ENCODE results near the gene HOXB8. TPM values are rescaled to one million over a fixed set of nuclear protein-coding genes. Genes with fewer than 3 reads are reported as not detected.
A peak's percentile ranks its signal among the peaks of the same experiment; 100 is the strongest.

Gene HOXB8
- total and polyA plus RNA-seq, 10 of the 15 experiments (the other 5 are each of a cell fraction or from before 2014, with no cell fraction given) = 0.21 TPM; not detected in 9

DNA sequence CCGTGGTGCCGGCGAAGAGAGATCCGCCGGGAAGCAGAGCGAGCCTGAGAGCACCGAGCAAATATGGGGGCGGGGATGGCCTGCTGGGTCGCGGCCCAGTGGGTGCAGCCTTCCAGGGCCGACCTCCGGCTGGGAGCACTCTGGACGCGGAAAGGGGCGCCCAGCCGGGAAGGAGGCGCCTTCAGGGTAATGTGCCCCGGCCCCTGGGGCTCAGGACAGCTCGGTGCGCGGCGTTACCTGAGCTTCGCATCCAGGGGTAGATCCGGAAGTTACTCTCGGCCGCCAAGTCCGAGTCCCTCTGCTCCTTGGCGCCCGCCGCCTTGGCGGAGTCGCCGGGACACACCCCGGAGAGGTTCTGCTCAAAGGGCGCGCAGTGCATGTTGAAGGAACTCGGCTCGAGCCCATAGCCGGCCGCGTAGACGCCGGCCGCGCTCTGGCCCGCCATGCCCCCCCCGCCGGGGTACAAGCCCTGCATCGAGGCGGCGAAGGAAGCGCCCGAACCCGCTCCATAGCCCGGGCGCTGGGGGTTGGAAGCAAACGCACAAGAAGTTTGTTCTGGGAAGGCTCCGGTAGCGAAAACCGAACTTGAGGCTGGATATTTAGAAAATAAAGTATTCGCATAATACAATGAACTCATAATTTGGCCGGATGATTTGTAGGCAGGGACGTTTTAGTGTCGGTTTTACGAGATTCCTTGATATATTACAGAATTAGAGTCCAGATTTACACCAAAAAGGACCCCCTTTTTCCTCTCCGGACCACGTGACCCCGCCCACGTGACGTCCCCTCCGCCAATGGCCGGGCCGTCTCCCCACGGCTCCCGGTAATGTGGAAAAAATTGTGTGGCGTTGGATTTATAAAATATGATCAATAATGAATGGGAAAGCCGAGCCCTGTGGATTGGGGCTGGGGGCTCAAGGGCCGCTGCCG, 4.5 kb downstream of the HOXB8 start, which contains the start of gene HOXB7 (continued):
- TF ChIP-seq YY1 (IDR thresholded peaks at IDR 0.05; ENCODE audit: low read depth, low read length) (no peak; the same call in none of the 2 replicates), NFYA (IDR thresholded peaks at IDR 0.05; ENCODE audit: borderline replicate concordance, low read depth, low read length) (no peak), JUND (IDR thresholded peaks at IDR 0.05; ENCODE audit: low read depth, low read length) (no peak), RAD51 (IDR thresholded peaks at IDR 0.05) (peak; percentile 100), RFX5 (IDR thresholded peaks at IDR 0.05; ENCODE audit: low read depth, low read length) (no peak), NFXL1 (IDR thresholded peaks at IDR 0.05; ENCODE audit: borderline replicate concordance) (no peak), MTA2 (IDR thresholded peaks at IDR 0.05; ENCODE audit: low read depth) (no peak), YBX1 (IDR thresholded peaks at IDR 0.05) (no peak), SMAD5 (IDR thresholded peaks at IDR 0.05; ENCODE audit: low read depth) (no peak), ZNF217 (IDR thresholded peaks at IDR 0.05) (no peak), BMI1 (IDR thresholded peaks at IDR 0.05; ENCODE audit: borderline replicate concordance) (no peak; the same call in 1 of the 2 replicates), MYC (IDR thresholded peaks at IDR 0.05; ENCODE audit: insufficient read depth, insufficient read length, insufficient replicate concordance, low read length, severe bottlenecking) (no peak), CEBPB (IDR thresholded peaks at IDR 0.05; ENCODE audit: borderline replicate concordance in 1 of 2, low read depth in 2 of 2, low read length in 2 of 2) (no peak)
- TF ChIP-seq, protein P1, sequence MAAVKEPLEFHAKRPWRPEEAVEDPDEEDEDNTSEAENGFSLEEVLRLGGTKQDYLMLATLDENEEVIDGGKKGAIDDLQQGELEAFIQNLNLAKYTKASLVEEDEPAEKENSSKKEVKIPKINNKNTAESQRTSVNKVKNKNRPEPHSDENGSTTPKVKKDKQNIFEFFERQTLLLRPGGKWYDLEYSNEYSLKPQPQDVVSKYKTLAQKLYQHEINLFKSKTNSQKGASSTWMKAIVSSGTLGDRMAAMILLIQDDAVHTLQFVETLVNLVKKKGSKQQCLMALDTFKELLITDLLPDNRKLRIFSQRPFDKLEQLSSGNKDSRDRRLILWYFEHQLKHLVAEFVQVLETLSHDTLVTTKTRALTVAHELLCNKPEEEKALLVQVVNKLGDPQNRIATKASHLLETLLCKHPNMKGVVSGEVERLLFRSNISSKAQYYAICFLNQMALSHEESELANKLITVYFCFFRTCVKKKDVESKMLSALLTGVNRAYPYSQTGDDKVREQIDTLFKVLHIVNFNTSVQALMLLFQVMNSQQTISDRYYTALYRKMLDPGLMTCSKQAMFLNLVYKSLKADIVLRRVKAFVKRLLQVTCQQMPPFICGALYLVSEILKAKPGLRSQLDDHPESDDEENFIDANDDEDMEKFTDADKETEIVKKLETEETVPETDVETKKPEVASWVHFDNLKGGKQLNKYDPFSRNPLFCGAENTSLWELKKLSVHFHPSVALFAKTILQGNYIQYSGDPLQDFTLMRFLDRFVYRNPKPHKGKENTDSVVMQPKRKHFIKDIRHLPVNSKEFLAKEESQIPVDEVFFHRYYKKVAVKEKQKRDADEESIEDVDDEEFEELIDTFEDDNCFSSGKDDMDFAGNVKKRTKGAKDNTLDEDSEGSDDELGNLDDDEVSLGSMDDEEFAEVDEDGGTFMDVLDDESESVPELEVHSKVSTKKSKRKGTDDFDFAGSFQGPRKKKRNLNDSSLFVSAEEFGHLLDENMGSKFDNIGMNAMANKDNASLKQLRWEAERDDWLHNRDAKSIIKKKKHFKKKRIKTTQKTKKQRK (IDR thresholded peaks at IDR 0.05; ENCODE audit: low read depth, low read length) = no peak
- TF ChIP-seq, protein P2, sequence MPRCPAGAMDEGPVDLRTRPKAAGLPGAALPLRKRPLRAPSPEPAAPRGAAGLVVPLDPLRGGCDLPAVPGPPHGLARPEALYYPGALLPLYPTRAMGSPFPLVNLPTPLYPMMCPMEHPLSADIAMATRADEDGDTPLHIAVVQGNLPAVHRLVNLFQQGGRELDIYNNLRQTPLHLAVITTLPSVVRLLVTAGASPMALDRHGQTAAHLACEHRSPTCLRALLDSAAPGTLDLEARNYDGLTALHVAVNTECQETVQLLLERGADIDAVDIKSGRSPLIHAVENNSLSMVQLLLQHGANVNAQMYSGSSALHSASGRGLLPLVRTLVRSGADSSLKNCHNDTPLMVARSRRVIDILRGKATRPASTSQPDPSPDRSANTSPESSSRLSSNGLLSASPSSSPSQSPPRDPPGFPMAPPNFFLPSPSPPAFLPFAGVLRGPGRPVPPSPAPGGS (IDR thresholded peaks at IDR 0.05; ENCODE audit: borderline replicate concordance, insufficient read depth, low read depth, low read length, poor library complexity, severe bottlenecking) = no peak
- TF ChIP-seq, protein P3, sequence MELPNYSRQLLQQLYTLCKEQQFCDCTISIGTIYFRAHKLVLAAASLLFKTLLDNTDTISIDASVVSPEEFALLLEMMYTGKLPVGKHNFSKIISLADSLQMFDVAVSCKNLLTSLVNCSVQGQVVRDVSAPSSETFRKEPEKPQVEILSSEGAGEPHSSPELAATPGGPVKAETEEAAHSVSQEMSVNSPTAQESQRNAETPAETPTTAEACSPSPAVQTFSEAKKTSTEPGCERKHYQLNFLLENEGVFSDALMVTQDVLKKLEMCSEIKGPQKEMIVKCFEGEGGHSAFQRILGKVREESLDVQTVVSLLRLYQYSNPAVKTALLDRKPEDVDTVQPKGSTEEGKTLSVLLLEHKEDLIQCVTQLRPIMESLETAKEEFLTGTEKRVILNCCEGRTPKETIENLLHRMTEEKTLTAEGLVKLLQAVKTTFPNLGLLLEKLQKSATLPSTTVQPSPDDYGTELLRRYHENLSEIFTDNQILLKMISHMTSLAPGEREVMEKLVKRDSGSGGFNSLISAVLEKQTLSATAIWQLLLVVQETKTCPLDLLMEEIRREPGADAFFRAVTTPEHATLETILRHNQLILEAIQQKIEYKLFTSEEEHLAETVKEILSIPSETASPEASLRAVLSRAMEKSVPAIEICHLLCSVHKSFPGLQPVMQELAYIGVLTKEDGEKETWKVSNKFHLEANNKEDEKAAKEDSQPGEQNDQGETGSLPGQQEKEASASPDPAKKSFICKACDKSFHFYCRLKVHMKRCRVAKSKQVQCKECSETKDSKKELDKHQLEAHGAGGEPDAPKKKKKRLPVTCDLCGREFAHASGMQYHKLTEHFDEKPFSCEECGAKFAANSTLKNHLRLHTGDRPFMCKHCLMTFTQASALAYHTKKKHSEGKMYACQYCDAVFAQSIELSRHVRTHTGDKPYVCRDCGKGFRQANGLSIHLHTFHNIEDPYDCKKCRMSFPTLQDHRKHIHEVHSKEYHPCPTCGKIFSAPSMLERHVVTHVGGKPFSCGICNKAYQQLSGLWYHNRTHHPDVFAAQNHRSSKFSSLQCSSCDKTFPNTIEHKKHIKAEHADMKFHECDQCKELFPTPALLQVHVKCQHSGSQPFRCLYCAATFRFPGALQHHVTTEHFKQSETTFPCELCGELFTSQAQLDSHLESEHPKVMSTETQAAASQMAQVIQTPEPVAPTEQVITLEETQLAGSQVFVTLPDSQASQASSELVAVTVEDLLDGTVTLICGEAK (IDR thresholded peaks at IDR 0.05; ENCODE audit: borderline replicate concordance) = peak; percentile 49; the same call in 1 of the 2 replicates
- TF ChIP-seq, protein P4, sequence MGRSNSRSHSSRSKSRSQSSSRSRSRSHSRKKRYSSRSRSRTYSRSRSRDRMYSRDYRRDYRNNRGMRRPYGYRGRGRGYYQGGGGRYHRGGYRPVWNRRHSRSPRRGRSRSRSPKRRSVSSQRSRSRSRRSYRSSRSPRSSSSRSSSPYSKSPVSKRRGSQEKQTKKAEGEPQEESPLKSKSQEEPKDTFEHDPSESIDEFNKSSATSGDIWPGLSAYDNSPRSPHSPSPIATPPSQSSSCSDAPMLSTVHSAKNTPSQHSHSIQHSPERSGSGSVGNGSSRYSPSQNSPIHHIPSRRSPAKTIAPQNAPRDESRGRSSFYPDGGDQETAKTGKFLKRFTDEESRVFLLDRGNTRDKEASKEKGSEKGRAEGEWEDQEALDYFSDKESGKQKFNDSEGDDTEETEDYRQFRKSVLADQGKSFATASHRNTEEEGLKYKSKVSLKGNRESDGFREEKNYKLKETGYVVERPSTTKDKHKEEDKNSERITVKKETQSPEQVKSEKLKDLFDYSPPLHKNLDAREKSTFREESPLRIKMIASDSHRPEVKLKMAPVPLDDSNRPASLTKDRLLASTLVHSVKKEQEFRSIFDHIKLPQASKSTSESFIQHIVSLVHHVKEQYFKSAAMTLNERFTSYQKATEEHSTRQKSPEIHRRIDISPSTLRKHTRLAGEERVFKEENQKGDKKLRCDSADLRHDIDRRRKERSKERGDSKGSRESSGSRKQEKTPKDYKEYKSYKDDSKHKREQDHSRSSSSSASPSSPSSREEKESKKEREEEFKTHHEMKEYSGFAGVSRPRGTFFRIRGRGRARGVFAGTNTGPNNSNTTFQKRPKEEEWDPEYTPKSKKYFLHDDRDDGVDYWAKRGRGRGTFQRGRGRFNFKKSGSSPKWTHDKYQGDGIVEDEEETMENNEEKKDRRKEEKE (IDR thresholded peaks at IDR 0.05) = no peak
